IMR-90 (cell line): ENCODE data around the gene CMTR1. TPM values are rescaled to one million over a fixed set of nuclear protein-coding genes. Genes with fewer than 3 reads are reported as not detected.

Experiments used
- ATAC-seq: fragments of 200-7000 bp; cut with Tn5 transposase; 2 replicates; pipeline ENCODE4 v1.9.1; 2020; ENCODE audit warnings: low read depth, mild to moderate bottlenecking, moderate library complexity
- BruUV-seq: library from RNA; stranded (reverse); fragments of 400-500 nt; replicated peaks from 2 replicates; lab custom pipeline; 2021; lab: Mats Ljungman, UMichigan
- CTCF ChIA-PET: fragments of 300-600 bp; formaldehyde crosslinking; extraction: SDS; loops from one replicate; lab custom pipeline; 2021; ENCODE audit warnings: antibody characterized with exemption; lab: Yijun Ruan, JAX
- POLR2A ChIA-PET: fragments of 300-600 bp; sonication (Branson Sonifier 250); formaldehyde crosslinking; loops from one replicate; lab custom pipeline; 2022; ENCODE audit warnings: antibody characterized with exemption; ENCODE audit not compliant: unreplicated experiment; lab: Charles Lee
- DNase-seq: peaks from one replicate; pipeline ENCODE4 v3.0.0; 2013
- H2AFZ ChIP-seq: replicated peaks from 2 replicates; pipeline ENCODE3; 2013; ENCODE audit warnings: low read length, mild to moderate bottlenecking; ENCODE audit not compliant: poor library complexity
- H2AK5ac ChIP-seq: 2 replicates; pipeline ENCODE4 v1.6.1; 2013; ENCODE audit warnings: low read depth, low read length, inconsistent platforms
- H2AK9ac ChIP-seq: replicated peaks from 2 replicates; pipeline ENCODE3; 2013; ENCODE audit warnings: mild to moderate bottlenecking, low read depth, low read length, moderate library complexity; ENCODE audit not compliant: poor library complexity
- H2BK120ac ChIP-seq: 2 replicates; pipeline ENCODE4 v1.6.1; 2013; ENCODE audit warnings: low read depth, low read length, inconsistent platforms
- H2BK15ac ChIP-seq: 3 replicates; pipeline ENCODE4 v1.6.1; 2013; ENCODE audit warnings: low read depth, low read length, inconsistent platforms
- H2BK20ac ChIP-seq: 2 replicates; pipeline ENCODE4 v1.6.1; 2013; ENCODE audit warnings: low read depth, mild to moderate bottlenecking, inconsistent platforms, low read length, moderate library complexity
- H2BK5ac ChIP-seq: 2 replicates; pipeline ENCODE4 v1.6.1; 2013; ENCODE audit warnings: mild to moderate bottlenecking, low read depth, low read length, inconsistent platforms; ENCODE audit not compliant: poor library complexity, severe bottlenecking
- H3K14ac ChIP-seq: replicated peaks from 2 replicates; pipeline ENCODE4 v1.6.1; 2013; ENCODE audit warnings: low read depth, low read length, inconsistent platforms
- H3K18ac ChIP-seq: 2 replicates; pipeline ENCODE4 v1.6.1; 2013; ENCODE audit warnings: low read depth, low read length, control low read depth
- H3K23ac ChIP-seq: 2 replicates; pipeline ENCODE4 v1.6.1; 2013; ENCODE audit warnings: low read depth, low read length, inconsistent platforms
- H3K27ac ChIP-seq: 2 replicates; pipeline ENCODE4 v1.5.1; 2013; ENCODE audit warnings: mild to moderate bottlenecking, control low read depth, low read length; ENCODE audit not compliant: insufficient read depth
- H3K27me3 ChIP-seq: 2 replicates; pipeline ENCODE4 v1.6.1; 2013; ENCODE audit warnings: low read length; ENCODE audit not compliant: control insufficient read depth, insufficient read depth
- H3K36me3 ChIP-seq: 2 replicates; pipeline ENCODE4 v1.6.1; 2013; ENCODE audit warnings: low read length, mixed read lengths; ENCODE audit not compliant: control insufficient read depth, insufficient read depth
- H3K4ac ChIP-seq: 2 replicates; pipeline ENCODE4 v1.6.1; 2013; ENCODE audit warnings: low read depth, low read length, inconsistent platforms
- H3K4me1 ChIP-seq: 2 replicates; pipeline ENCODE4 v1.6.1; 2013; ENCODE audit warnings: low read length, mixed read lengths; ENCODE audit not compliant: control insufficient read depth, insufficient read depth
- H3K4me2 ChIP-seq: 2 replicates; pipeline ENCODE4 v1.6.1; 2013; ENCODE audit warnings: low read depth, mild to moderate bottlenecking, control low read depth, low read length, moderate library complexity
- H3K4me3 ChIP-seq: 2 replicates; pipeline ENCODE4 v1.5.1; 2013; ENCODE audit warnings: low read depth, mild to moderate bottlenecking, control low read depth, low read length, moderate library complexity; ENCODE audit not compliant: insufficient read depth
- H3K56ac ChIP-seq: 2 replicates; pipeline ENCODE4 v1.6.1; 2013; ENCODE audit warnings: low read length, inconsistent platforms; ENCODE audit not compliant: insufficient read depth; ENCODE audit errors: extremely low read depth
- H3K79me1 ChIP-seq, 2 experiments: 2 replicates each; pipeline ENCODE4 v1.6.1; 2013; ENCODE audit warnings: low read length in 2 of 2, inconsistent platforms in 1 of 2, low read depth in 1 of 2
- H3K9ac ChIP-seq: 2 replicates; pipeline ENCODE4 v1.6.1; 2013; ENCODE audit warnings: low read depth, low read length, control low read depth
- H3K9me1 ChIP-seq: 2 replicates; pipeline ENCODE4 v1.6.1; 2013; ENCODE audit warnings: low read length, inconsistent platforms; ENCODE audit not compliant: insufficient read depth
- H3K9me3 ChIP-seq: 2 replicates; pipeline ENCODE4 v1.6.1; 2013; ENCODE audit warnings: low read length; ENCODE audit not compliant: control insufficient read depth, insufficient read depth
- H4K20me1 ChIP-seq: 2 replicates; pipeline ENCODE4 v1.6.1; 2013; ENCODE audit warnings: low read length, inconsistent platforms; ENCODE audit not compliant: insufficient read depth
- H4K5ac ChIP-seq: 2 replicates; pipeline ENCODE4 v1.6.1; 2013; ENCODE audit warnings: mild to moderate bottlenecking, low read depth, low read length, control low read depth
- H4K8ac ChIP-seq, 2 experiments: 2 replicates each; pipeline ENCODE4 v1.6.1; 2013; ENCODE audit warnings: low read depth in 2 of 2, low read length in 2 of 2, control low read depth in 1 of 2, inconsistent platforms in 1 of 2
- H4K91ac ChIP-seq: 2 replicates; pipeline ENCODE4 v1.6.1; 2013; ENCODE audit warnings: low read depth, low read length, inconsistent platforms; ENCODE audit not compliant: insufficient read depth
- BHLHE40 ChIP-seq: fragments of 150-350 bp; IDR thresholded peaks from 2 replicates; pipeline ENCODE4 v1.6.1; 2016; ENCODE audit warnings: mild to moderate bottlenecking, low read depth, low read length
- CHD1 ChIP-seq: IDR thresholded peaks from 2 replicates; pipeline ENCODE4 v1.6.1; 2012; ENCODE audit warnings: low read depth, low read length, improper control_type of control experiment
- MAZ ChIP-seq: IDR thresholded peaks from 2 replicates; pipeline ENCODE4 v1.6.1; 2012; ENCODE audit warnings: low read depth, mild to moderate bottlenecking, low read length, improper control_type of control experiment, moderate library complexity, borderline replicate concordance
- POLR2A ChIP-seq: IDR thresholded peaks from 2 replicates; pipeline ENCODE4 v1.6.1; 2012; ENCODE audit warnings: mild to moderate bottlenecking, low read depth, low read length
- WGBS, 2 experiments: methylation state at CpG; one replicate each; pipeline versions ENCODE4 v1.1.5 to v1.1.7; 2013; ENCODE audit warnings: missing lambda C conversion rate in 2 of 2; ENCODE audit not compliant: insufficient read length in 1 of 2; ENCODE audit errors: extremely low coverage in 2 of 2; 5-methylcytosine and 5-hydroxymethylcytosine counted together
- dilution Hi-C: fragments of 300-500 bp; cut with HindIII; formaldehyde crosslinking; loops from one replicate; pipeline ENCODE4 v1.14.3; 2018; ENCODE audit warnings: low sequenced_read_pairs; ENCODE audit not compliant: unreplicated experiment
- in situ Hi-C: fragments of 300-500 bp; cut with MboI; formaldehyde crosslinking; loops from 3 replicates; pipeline ENCODE4 v1.14.3; 2019; ENCODE audit warnings: low sequenced_read_pairs, inconsistent platforms, mixed read lengths
- intact Hi-C: fragments of 100-400 bp; cut with micrococcal nuclease; formaldehyde crosslinking; loops from 2 replicates; pipeline ENCODE4 v1.10.0; 2022
- polyA plus RNA-seq, 3 experiments: library from polyadenylated mRNA; depleted of rRNA; stranded (reverse); fragments of >200 nt; gene quantifications; 2 replicates each; pipeline ENCODE4 v1.2.3, GENCODE V29; 2012; ENCODE audit warnings: low replicate concordance in 1 of 3
- total RNA-seq: library from RNA; depleted of rRNA; stranded (reverse); fragments of >200 nt; gene quantifications from 2 replicates; pipeline ENCODE4 v1.2.3, GENCODE V29; 2012
- TF ChIP-seq, protein P1 (sequence below): fragments of 150-350 bp; IDR thresholded peaks from 2 replicates; pipeline ENCODE4 v1.6.1; 2016; ENCODE audit warnings: low read depth, mild to moderate bottlenecking, low read length, moderate library complexity, borderline replicate concordance

CMTR1 gene
- total and polyA plus RNA-seq, 2 of the 4 experiments (the other 2 are of a cell fraction) = 22.6 to 30.1 TPM

DNA sequence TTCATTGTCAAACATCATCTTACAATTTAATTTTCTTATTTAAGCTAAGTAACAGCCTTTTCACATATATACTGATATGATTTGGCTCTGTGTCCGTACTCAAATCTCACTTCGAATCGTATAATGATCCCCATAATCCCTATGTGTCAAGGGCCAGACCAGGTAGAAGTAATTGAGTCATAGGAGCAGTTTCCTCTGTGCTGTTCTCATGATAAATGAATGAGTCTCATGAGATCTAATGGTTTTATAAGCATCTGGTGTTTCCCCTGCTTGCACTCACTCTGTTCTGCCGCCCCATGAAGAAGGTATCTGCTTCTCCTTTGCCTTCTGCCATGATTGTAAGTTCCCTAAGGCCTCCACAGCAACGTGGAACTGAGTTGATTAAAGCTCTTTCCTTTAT is 25.1 kb upstream of the CMTR1 start:
- Histone ChIP-seq H4K20me1 (no peaks in the 10 kb centered on the region), H2BK20ac (no peak overlapping the region), H4K91ac (no peak overlapping the region), H3K4me1 (no peaks in the 10 kb centered on the region), H3K4me2 (no peak overlapping the region), H2BK120ac (no peak overlapping the region), H3K18ac (no peak overlapping the region), H3K79me1 (no peaks in the 10 kb centered on the region), H2AFZ (no peak overlapping the region), H3K27me3 (peaks cover 8% of the 10 kb centered on the region), H4K8ac (no peak overlapping the region), H2AK5ac (no peak overlapping the region), H3K27ac (no peak overlapping the region), H3K4me3 (no peak overlapping the region), H2BK15ac (no peak overlapping the region), H3K4ac (no peak overlapping the region), H3K14ac (no peak overlapping the region), H4K5ac (no peak overlapping the region), H3K23ac (no peak overlapping the region), H3K9ac (no peak overlapping the region), H2AK9ac (no peak overlapping the region), H3K9me1 (no peaks in the 10 kb centered on the region), H2BK5ac (no peak overlapping the region), H3K56ac (no peak overlapping the region), H3K9me3 (no peaks in the 10 kb centered on the region), H3K36me3 (no peaks in the 10 kb centered on the region)
- TF ChIP-seq, protein P1, sequence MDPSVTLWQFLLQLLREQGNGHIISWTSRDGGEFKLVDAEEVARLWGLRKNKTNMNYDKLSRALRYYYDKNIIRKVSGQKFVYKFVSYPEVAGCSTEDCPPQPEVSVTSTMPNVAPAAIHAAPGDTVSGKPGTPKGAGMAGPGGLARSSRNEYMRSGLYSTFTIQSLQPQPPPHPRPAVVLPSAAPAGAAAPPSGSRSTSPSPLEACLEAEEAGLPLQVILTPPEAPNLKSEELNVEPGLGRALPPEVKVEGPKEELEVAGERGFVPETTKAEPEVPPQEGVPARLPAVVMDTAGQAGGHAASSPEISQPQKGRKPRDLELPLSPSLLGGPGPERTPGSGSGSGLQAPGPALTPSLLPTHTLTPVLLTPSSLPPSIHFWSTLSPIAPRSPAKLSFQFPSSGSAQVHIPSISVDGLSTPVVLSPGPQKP = no peak
- no peak for TF ChIP-seq CHD1
- no peak for TF ChIP-seq POLR2A
- no peak for TF ChIP-seq BHLHE40
- TF ChIP-seq MAZ = no peak
- dilution Hi-C loops (no loop called here), intact Hi-C loops (no loop called here), in situ Hi-C loops (no loop called here)
- ChIA-PET CTCF (no interaction called here), POLR2A (no interaction called here)
- no CpG with 5 or more reads among the region's 5 CpGs for WGBS, 2 experiments
- ATAC-seq = no peak
- no TSS peak for BruUV-seq
- no peak for DNase-seq
